Cerebellar nuclear complex (tissue), 1 donor: Measurements from ENCODE around the gene STK11.
"Not testable (repeated sequence)": the region's sequence is repeated elsewhere in the genome, so short reads cannot be mapped to it uniquely, and the experiment has no call there.

ENCODE experiments used
- DNase-seq, 2 experiments: peaks; one replicate each; lab custom pipeline; 2025; lab: John Stamatoyannopoulos, UW

STK11 gene

GRCh38 chr19:1169411-1169791, 36.2 kb upstream of the STK11 start:
- no peak for DNase-seq

- no peak for DNase-seq
Measured at GRCh38 chr19:1169921-1170885, 35.4 kb upstream of the STK11 start.

GRCh38 chr19:1170938-1171754, 34.4 kb upstream of the STK11 start:
- DNase-seq = no peak

GRCh38 chr19:1171755-1172352, 33.7 kb upstream of the STK11 start:
- no peak for DNase-seq

- no peak for DNase-seq
Measured at GRCh38 chr19:1172353-1173158, 33.0 kb upstream of the STK11 start.

GRCh38 chr19:1173159-1173844, 32.3 kb upstream of the STK11 start:
- DNase-seq = no peak

- DNase-seq = no peak
Measured at GRCh38 chr19:1173845-1174809, 31.5 kb upstream of the STK11 start, which contains the start of gene SBNO2. TSS of gene SBNO2 (minus strand) at chr19:1174268. CDS start at chr19:1154276, 19,992 bp downstream.

- no peak for DNase-seq
Measured at GRCh38 chr19:1177322-1178114, 28.1 kb upstream of the STK11 start.

GRCh38 chr19:1181606-1182005, 24.0 kb upstream of the STK11 start:
- DNase-seq = no peak

- no peak for DNase-seq
Measured at GRCh38 chr19:1182068-1182467, 23.5 kb upstream of the STK11 start.

GRCh38 chr19:1182727-1183126, 22.9 kb upstream of the STK11 start:
- no peak for DNase-seq

- DNase-seq = no peak
Measured at GRCh38 chr19:1183543-1184172, 21.9 kb upstream of the STK11 start.

GRCh38 chr19:1189419-1189818, 16.2 kb upstream of the STK11 start:
- no peak for DNase-seq

GRCh38 chr19:1199531-1199930, 6.0 kb upstream of the STK11 start:
- no peak for DNase-seq

- DNase-seq = not testable (repeated sequence)
Measured at GRCh38 chr19:1200614-1201013, 5.0 kb upstream of the STK11 start.

GRCh38 chr19:1206150-1206863, 729 bp downstream of the STK11 start:
- DNase-seq = no peak

- no peak for DNase-seq
Measured at GRCh38 chr19:1206864-1207450, 1.4 kb downstream of the STK11 start.
